ENCODE measurements around the gene SMIM44.

GRCh38 chr19:3442487-3443071 lies 40.7 kb downstream of the SMIM44 start:
- TF ChIP-seq, protein P1, sequence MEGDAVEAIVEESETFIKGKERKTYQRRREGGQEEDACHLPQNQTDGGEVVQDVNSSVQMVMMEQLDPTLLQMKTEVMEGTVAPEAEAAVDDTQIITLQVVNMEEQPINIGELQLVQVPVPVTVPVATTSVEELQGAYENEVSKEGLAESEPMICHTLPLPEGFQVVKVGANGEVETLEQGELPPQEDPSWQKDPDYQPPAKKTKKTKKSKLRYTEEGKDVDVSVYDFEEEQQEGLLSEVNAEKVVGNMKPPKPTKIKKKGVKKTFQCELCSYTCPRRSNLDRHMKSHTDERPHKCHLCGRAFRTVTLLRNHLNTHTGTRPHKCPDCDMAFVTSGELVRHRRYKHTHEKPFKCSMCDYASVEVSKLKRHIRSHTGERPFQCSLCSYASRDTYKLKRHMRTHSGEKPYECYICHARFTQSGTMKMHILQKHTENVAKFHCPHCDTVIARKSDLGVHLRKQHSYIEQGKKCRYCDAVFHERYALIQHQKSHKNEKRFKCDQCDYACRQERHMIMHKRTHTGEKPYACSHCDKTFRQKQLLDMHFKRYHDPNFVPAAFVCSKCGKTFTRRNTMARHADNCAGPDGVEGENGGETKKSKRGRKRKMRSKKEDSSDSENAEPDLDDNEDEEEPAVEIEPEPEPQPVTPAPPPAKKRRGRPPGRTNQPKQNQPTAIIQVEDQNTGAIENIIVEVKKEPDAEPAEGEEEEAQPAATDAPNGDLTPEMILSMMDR (IDR thresholded peaks at IDR 0.05; ENCODE audit: low read length) = no peak
- TF ChIP-seq EZH2 (optimal IDR thresholded peaks at IDR 0.05; ENCODE audit: low read depth, low read length) (no peak), EZH2phosphoT487 (IDR thresholded peaks at IDR 0.05; ENCODE audit: low read length) (no peak)
